H1 (cell line): ENCODE data around the gene CDCA5. TPM values are rescaled to one million over a fixed set of nuclear protein-coding genes. Genes with fewer than 3 reads are reported as not detected.

Experiments used
- CBX5 ChIP-seq: fragments of 300-800, 300-1000 bp; sonication (generic); IDR thresholded peaks from 2 replicates; pipeline ENCODE4 v1.7.1; 2016; ENCODE audit warnings: antibody characterized with exemption, low read length, low read depth
- MAFK ChIP-seq: IDR thresholded peaks from 2 replicates; pipeline ENCODE4 v1.6.1; 2012; ENCODE audit warnings: low read depth, mild to moderate bottlenecking, improper control_type of control experiment, low read length
- RAD21 ChIP-seq, 2 experiments: IDR thresholded peaks in 1 of 2; conservative IDR thresholded peaks in 1 of 2; 2 replicates each; pipeline ENCODE4 v1.6.1; 2011; ENCODE audit warnings: low read depth in 2 of 2, low read length in 2 of 2, improper control_type of control experiment in 1 of 2, inconsistent platforms in 1 of 2, mild to moderate bottlenecking in 1 of 2, moderate library complexity in 1 of 2
- SIN3A ChIP-seq, 2 experiments: IDR thresholded peaks in 1 of 2; conservative IDR thresholded peaks in 1 of 2; 2 replicates each; pipeline ENCODE4 v1.6.1; 2011 to 2012; ENCODE audit warnings: low read length in 2 of 2, improper control_type of control experiment in 1 of 2, low read depth in 1 of 2, mild to moderate bottlenecking in 1 of 2
- SP4 ChIP-seq: IDR thresholded peaks from 2 replicates; pipeline ENCODE4 v1.6.1; 2012; ENCODE audit warnings: low read length, inconsistent platforms
- polyA plus RNA-seq, 7 experiments: library from polyadenylated mRNA; depleted of rRNA in 3 of 7; stranded (reverse) in 5 of 7; unstranded in 2 of 7; fragments of >200 nt in 5 of 7; fragments of 200-250 nt in 2 of 7; gene quantifications; 1 replicate in 5 of 7; 2 replicates in 1 of 7; 4 replicates in 1 of 7; pipeline versions ENCODE4 v1.2.1 to v1.2.3, GENCODE V29; 2011 to 2013; ENCODE audit warnings: missing spikeins in 2 of 7, mixed read lengths in 2 of 7
- total RNA-seq: library from RNA; stranded (reverse); fragmentation: NEBNext Ultra II Directional; extraction: Animal tissue kit (Norgen Biotek cat#: 25700); gene quantifications from 2 replicates; pipeline ENCODE4 v1.2.1, GENCODE V29; 2021
- TF ChIP-seq, protein P1 (sequence below): IDR thresholded peaks from 2 replicates; pipeline ENCODE4 v1.6.1; 2012; ENCODE audit warnings: low read length, inconsistent platforms

CDCA5 gene
- total and polyA plus RNA-seq, 2 of the 8 experiments (the other 6 are each of a cell fraction or from before 2014, with no cell fraction given): 39.2 to 87.0 TPM

DNA sequence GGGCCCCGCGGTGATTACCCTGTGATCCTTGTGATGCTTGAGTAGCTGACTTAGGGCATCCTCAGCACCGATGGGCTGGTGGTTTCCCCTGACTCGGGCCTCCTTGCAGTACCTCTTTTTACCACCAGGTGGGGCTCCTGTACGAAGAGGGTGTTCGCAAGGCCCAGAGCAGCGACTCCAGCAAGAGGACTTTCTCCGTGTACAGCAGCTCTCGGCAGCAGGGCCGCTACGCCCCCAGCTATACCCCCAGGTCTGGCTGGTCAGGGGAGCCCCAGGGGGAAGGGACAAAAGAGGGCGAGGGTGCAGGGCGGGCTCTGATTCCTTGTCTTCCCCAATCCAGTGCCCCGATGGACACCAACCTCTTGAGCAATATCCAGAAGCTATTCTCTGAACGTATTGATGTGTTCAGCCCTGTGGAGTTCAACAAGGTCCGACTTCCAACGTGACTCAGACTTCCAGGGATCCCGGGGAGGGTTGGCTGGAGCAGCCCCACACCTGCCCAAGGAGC, 26.6 kb upstream of the CDCA5 start (continued):
- TF ChIP-seq, protein P1, sequence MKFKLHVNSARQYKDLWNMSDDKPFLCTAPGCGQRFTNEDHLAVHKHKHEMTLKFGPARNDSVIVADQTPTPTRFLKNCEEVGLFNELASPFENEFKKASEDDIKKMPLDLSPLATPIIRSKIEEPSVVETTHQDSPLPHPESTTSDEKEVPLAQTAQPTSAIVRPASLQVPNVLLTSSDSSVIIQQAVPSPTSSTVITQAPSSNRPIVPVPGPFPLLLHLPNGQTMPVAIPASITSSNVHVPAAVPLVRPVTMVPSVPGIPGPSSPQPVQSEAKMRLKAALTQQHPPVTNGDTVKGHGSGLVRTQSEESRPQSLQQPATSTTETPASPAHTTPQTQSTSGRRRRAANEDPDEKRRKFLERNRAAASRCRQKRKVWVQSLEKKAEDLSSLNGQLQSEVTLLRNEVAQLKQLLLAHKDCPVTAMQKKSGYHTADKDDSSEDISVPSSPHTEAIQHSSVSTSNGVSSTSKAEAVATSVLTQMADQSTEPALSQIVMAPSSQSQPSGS: no peak
- TF ChIP-seq CBX5 (no peak), RAD21 (IDR thresholded peaks at IDR 0.05 in 1 of 2, conservative IDR thresholded peaks at IDR 0.05 in 1 of 2; ENCODE audit: low read depth in 2 of 2, low read length in 2 of 2) (peak; percentile 54 to 66), MAFK (no peak), SP4 (no peak; the same call in 1 of the 2 replicates), SIN3A (conservative IDR thresholded peaks at IDR 0.05 in 1 of 2, IDR thresholded peaks at IDR 0.05 in 1 of 2; ENCODE audit: low read depth in 1 of 2, low read length in 2 of 2) (0 out of 4 replicates have a peak, but pooled peaks of 1 of the 2 experiments have one; percentile 29)
- TF ChIP-seq, all 59 proteins: peak for 7
